K562 (cell line): Measurements from ENCODE around the gene MCM7. TPM values are rescaled to one million over a fixed set of nuclear protein-coding genes. Genes with fewer than 3 reads are reported as not detected.

Experiments used
- MBD2 ChIP-seq: sonication (generic); IDR thresholded peaks from 2 replicates; pipeline ENCODE4 v1.6.1; 2016; ENCODE audit warnings: low read depth, borderline replicate concordance
- MECOM ChIP-seq: fragments of 250-450 bp; sonication (Bioruptor Pico); IDR thresholded peaks from 2 replicates; pipeline ENCODE4 v1.8.0; 2022; ENCODE audit warnings: inconsistent platforms
- POLR2H ChIP-seq: IDR thresholded peaks from 2 replicates; pipeline ENCODE4 v1.6.1; 2016; ENCODE audit warnings: missing genetic modification characterization, low read depth, mild to moderate bottlenecking, control low read depth, missing compliant biosample characterization, moderate library complexity
- RB1 ChIP-seq: fragments of 450-650 bp; IDR thresholded peaks from 2 replicates; pipeline ENCODE4 v1.6.1; 2017; ENCODE audit warnings: low read depth, mild to moderate bottlenecking
- RBBP5 ChIP-seq: fragments of 200-600 bp; sonication (generic); IDR thresholded peaks from 2 replicates; pipeline ENCODE4 v1.6.1; 2012; ENCODE audit warnings: borderline replicate concordance, mild to moderate bottlenecking, low read length, control low read depth, inconsistent platforms; ENCODE audit not compliant: insufficient read depth, poor library complexity, severe bottlenecking
- RBM14 ChIP-seq: fragments of 200-400 bp; formaldehyde crosslinking; IDR thresholded peaks from 2 replicates; pipeline ENCODE4 v1.6.1; 2018; ENCODE audit warnings: low read depth, mild to moderate bottlenecking, low read length, moderate library complexity, borderline replicate concordance; ENCODE audit not compliant: insufficient read depth
- TEAD1 ChIP-seq, 2 experiments: fragments of 450-650 bp in 1 of 2; sonication (generic) in 1 of 2; formaldehyde crosslinking; IDR thresholded peaks; 2 replicates each; pipeline versions ENCODE4 v1.4.0 to v1.8.0; 2020 to 2022; ENCODE audit warnings: mild to moderate bottlenecking in 2 of 2, missing genetic modification reagents in 1 of 2
- ZBTB8A ChIP-seq: fragments of 450-650 bp; IDR thresholded peaks from 2 replicates; pipeline ENCODE4 v1.6.1; 2018; ENCODE audit warnings: mild to moderate bottlenecking, moderate library complexity; ENCODE audit not compliant: partially characterized antibody
- ZFP30 ChIP-seq: fragments of 250-450 bp; sonication (Bioruptor Pico); IDR thresholded peaks from 2 replicates; pipeline ENCODE4 v1.8.0; 2022; ENCODE audit warnings: moderate library complexity, mild to moderate bottlenecking, inconsistent platforms, borderline replicate concordance
- ZNF217 ChIP-seq: sonication (generic); formaldehyde crosslinking; IDR thresholded peaks from 2 replicates; pipeline ENCODE4 v1.8.0; 2022; ENCODE audit warnings: mild to moderate bottlenecking, missing genetic modification reagents
- ZNF445 ChIP-seq: fragments of 250-450 bp; sonication (Bioruptor Pico); IDR thresholded peaks from 2 replicates; pipeline ENCODE4 v1.4.0; 2020; ENCODE audit warnings: low read depth, mild to moderate bottlenecking, moderate library complexity
- polyA plus RNA-seq, 8 experiments: library from polyadenylated mRNA; depleted of rRNA in 4 of 8; stranded (reverse) in 5 of 8; unstranded in 3 of 8; fragments of >200 nt; fragmentation: Nextera tagmentation in 2 of 8; fragmentation: Illumina TruSeq in 1 of 8; extraction: Ambion mirVana in 2 of 8; extraction: Trizol in 1 of 8; gene quantifications; 2 replicates each; pipeline versions ENCODE4 v1.2.1 to v1.2.3, GENCODE V29; 2011 to 2014; ENCODE audit warnings: inconsistent platforms in 1 of 8, missing spikeins in 1 of 8
- total RNA-seq, 7 experiments: library from RNA; depleted of rRNA in 6 of 7; stranded (reverse); fragments of >200 nt in 6 of 7; fragmentation: Illumina TruSeq in 2 of 7; extraction: Trizol in 2 of 7; gene quantifications; 2 replicates each; pipeline versions ENCODE4 v1.2.1 to v1.2.3, GENCODE V29; 2011 to 2021; ENCODE audit warnings: low replicate concordance in 1 of 7
- TF ChIP-seq, protein P1 (sequence below): IDR thresholded peaks from 3 replicates; pipeline ENCODE4 v1.6.1; 2011; ENCODE audit warnings: borderline replicate concordance, mild to moderate bottlenecking; ENCODE audit not compliant: insufficient read length, insufficient read depth
- TF ChIP-seq, protein P2 (sequence below), 2 experiments: fragments of 200-800 bp in 1 of 2; sonication (Bioruptor generic) in 1 of 2; sonication (generic) in 1 of 2; formaldehyde crosslinking in 1 of 2; IDR thresholded peaks in 1 of 2; conservative IDR thresholded peaks in 1 of 2; 2 replicates each; pipeline versions ENCODE4 v1.5.0 to v1.6.1; 2016 to 2020; ENCODE audit warnings: missing compliant biosample characterization in 1 of 2, missing genetic modification characterization in 1 of 2, missing genetic modification reagents in 1 of 2
- TF ChIP-seq, protein P3 (sequence below): fragments of 450-650 bp; formaldehyde crosslinking; IDR thresholded peaks from 2 replicates; pipeline ENCODE4 v1.4.0; 2020; ENCODE audit warnings: mild to moderate bottlenecking, moderate library complexity

Gene MCM7
- total and polyA plus RNA-seq, 9 of the 15 experiments (the other 6 are each of a cell fraction or from before 2014, with no cell fraction given), result 329 to 856 (median 437) TPM

GRCh38 chr7:100049441-100050291 lies 51.5 kb downstream of the MCM7 start, which contains the start of gene ZSCAN21 (continued):
- TF ChIP-seq ZFP30 (CRISPR knock-in tag) (no peak), ZBTB8A (no peak), ZNF445 (no peak), ZNF217 (CRISPR knock-in tag) (no peak), TEAD1 (CRISPR knock-in tag; IDR thresholded peaks at IDR 0.05) (no peak), RBM14 (no peak), MBD2 (peak; percentile 67; the same call in 1 of the 2 replicates), RBBP5 (peak; percentile 95), POLR2H (tag) (peak; percentile 50; the same call in 1 of the 2 replicates), RB1 (peak; percentile 78; the same call in 1 of the 2 replicates), MECOM (CRISPR knock-in tag) (no peak)
- TF ChIP-seq, protein P1, sequence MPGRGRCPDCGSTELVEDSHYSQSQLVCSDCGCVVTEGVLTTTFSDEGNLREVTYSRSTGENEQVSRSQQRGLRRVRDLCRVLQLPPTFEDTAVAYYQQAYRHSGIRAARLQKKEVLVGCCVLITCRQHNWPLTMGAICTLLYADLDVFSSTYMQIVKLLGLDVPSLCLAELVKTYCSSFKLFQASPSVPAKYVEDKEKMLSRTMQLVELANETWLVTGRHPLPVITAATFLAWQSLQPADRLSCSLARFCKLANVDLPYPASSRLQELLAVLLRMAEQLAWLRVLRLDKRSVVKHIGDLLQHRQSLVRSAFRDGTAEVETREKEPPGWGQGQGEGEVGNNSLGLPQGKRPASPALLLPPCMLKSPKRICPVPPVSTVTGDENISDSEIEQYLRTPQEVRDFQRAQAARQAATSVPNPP, result no peak
- TF ChIP-seq, protein P2, sequence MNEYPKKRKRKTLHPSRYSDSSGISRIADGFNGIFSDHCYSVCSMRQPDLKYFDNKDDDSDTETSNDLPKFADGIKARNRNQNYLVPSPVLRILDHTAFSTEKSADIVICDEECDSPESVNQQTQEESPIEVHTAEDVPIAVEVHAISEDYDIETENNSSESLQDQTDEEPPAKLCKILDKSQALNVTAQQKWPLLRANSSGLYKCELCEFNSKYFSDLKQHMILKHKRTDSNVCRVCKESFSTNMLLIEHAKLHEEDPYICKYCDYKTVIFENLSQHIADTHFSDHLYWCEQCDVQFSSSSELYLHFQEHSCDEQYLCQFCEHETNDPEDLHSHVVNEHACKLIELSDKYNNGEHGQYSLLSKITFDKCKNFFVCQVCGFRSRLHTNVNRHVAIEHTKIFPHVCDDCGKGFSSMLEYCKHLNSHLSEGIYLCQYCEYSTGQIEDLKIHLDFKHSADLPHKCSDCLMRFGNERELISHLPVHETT (CRISPR knock-in tag; conservative IDR thresholded peaks at IDR 0.05 in 1 of 2, IDR thresholded peaks at IDR 0.05 in 1 of 2), result peak in 1 of 2 experiments; percentile 95; a peak in 2 of 4 replicates
- TF ChIP-seq, protein P3, sequence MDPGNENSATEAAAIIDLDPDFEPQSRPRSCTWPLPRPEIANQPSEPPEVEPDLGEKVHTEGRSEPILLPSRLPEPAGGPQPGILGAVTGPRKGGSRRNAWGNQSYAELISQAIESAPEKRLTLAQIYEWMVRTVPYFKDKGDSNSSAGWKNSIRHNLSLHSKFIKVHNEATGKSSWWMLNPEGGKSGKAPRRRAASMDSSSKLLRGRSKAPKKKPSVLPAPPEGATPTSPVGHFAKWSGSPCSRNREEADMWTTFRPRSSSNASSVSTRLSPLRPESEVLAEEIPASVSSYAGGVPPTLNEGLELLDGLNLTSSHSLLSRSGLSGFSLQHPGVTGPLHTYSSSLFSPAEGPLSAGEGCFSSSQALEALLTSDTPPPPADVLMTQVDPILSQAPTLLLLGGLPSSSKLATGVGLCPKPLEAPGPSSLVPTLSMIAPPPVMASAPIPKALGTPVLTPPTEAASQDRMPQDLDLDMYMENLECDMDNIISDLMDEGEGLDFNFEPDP (CRISPR knock-in tag), result no peak
